Bone marrow (tissue), 2 donors: ENCODE measurements around the gene EFCAB11.
A peak's percentile ranks its signal among the peaks of the same experiment; 100 is the strongest.

Source experiments
- DNase-seq, 2 donors: peaks; one replicate each; lab custom pipeline; 2025; lab: John Stamatoyannopoulos, UW

Gene EFCAB11, protein sequence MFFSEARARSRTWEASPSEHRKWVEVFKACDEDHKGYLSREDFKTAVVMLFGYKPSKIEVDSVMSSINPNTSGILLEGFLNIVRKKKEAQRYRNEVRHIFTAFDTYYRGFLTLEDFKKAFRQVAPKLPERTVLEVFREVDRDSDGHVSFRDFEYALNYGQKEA

DNA sequence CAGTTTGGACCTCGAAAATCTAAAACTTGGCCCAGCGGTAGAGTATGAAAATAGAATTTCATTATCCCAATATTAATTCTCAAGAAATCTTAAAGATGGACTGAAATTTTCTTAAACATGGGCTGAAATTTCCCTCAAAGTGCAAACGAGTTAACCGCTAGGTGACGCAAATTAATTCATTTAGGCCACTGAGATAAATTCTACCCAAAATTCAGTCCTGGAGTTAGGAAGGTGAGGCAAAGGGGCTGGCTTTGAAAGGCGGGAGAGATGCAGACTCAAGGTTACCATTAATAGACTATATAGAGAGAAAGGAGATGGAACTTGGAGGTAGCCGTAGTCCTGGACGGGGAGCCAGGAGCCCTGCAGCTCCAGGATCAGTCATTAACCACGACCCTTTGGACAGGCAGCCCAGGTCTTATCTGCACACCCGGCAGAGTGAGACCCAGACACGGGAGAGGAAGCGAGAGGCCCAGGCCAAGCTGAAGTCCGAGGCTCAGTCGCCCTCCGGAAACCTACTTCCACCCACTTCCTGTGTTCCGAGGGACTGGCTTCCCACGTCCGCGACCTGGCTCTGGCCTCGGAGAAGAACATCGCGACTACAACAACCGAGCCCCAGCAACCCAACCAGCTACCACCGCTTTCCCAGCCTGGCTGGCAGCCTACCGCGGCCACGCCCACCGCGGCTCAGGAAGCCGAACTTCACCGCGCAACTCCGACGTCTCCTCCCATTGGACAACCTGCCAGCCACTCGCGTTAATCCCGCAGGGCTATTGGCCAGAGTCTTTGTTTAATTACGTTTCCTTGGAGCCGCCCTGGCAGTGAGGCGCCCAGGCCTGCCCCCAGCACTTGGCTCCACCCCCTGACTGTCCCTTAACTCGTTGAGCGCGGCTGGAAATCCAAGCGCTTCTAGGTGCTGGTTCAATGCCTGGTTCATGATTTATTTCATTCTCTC is at the start of gene EFCAB11:
EFCAB11 (minus strand) TSS at position 661 of the 952 bp plus-strand sequence; CDS start at position 591, 70 bp downstream.
- DNase-seq = peak; percentile 72 to 98

DNA sequence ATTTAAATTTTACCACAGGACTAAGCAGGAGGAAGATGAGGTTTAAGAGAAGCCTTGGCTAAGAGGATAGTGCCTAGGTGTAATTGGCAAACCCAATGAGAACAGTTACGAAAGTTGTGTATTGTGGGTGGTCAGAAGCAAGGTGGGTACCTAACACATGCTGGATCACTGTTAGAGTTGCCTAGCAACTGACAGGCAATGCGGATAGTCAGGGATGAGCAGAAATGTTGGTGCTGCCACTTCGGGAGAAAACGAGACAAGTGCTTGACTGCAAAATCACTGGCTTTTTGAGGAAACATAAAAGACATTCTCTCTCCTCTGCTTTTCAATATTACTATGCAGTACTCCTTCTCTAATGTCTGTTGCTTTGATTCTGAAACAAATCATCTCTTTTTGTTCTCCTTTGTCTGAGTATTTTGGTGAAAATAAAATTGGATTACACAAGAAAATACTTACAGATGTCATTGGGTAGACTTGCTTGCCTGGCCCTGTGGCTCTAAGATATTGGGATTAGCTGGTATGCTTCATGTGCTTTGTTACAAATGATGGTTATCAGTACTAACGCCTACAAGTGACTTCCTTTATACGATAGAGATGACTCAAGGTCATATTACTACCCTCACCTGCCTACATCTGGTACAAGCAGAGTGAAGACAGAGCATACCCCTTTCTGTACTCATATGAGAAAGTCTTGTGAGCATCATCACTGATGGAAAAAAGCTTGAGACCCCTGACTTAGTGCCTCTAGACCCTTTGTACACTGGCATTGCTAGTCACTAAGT is 49.2 kb upstream of the EFCAB11 start:
- DNase-seq = no peak

DNA sequence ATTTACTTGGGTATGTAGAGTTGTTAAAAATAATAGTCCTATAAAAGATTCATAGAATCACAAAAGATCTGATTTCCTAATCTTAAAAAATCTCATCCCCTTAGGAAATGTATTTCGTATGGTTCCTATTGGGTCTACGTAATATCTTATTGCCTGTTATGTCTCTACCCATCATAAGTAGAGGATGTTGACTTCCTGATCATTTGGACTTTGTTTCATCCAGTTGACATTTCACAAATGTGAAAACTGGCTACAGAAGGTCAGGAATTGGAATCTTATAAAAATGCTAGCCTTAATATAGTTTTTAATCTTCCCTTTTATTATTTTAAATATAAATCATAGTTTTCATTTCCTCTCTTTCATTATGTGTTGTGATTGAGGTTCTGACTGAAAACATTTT is 46.4 kb upstream of the EFCAB11 start:
- DNase-seq = no peak

- no peak for DNase-seq
These were observed 42.4 kb upstream of the EFCAB11 start for GRCh38 chr14:89996963-89997362.

- DNase-seq = no peak
These were observed 37.7 kb upstream of the EFCAB11 start for GRCh38 chr14:89992273-89992672.

DNA sequence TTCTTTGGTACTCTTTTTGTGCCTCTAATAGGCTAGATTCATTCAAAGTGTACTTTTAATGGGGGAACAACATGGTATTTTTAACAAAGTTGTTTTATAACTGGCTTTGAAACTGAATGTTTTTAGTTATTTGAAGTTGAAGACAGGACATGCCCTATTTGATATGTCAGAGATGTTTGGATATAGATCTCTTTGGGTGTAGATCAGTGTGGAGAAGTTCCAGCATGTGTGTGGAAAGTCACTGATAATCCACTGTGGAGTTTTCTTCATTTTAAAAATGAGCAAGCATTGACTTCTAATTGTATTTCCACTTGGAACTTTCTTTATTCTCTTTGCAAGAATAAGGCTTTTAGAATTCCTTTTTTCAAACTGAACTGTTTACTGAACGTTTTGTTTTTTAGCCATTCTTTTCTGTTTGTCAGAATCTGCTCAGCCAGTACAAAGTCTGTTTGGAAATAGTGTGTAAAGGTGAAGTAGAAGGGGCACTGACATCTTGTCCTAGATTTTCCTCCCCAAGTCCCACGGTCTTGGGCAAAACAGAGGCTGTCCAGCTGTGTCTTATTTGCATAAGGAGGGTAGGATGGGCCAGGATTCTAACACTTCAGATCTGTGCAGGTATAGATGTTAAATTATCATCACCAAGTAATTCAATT is 36.2 kb upstream of the EFCAB11 start:
- DNase-seq = no peak

DNA sequence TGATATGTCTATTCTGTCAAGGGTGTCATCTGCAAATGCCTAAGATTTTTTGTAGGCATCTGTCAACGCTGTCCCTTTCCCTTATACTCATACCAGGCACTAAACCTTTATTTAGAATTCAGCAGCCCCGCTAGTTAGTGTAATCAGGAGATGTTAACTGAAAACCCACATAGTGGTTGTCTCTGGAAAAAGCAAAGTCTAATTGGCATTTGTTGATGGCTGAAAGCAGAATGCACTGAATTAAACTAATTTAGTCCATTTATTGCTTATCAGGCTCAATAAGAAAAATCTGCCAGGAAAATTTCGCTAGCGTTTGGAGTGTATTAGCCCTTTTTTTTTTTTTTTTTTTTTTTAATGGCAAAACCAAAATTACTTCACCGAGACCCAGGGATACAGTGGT is 35.7 kb upstream of the EFCAB11 start:
- no peak for DNase-seq

DNA sequence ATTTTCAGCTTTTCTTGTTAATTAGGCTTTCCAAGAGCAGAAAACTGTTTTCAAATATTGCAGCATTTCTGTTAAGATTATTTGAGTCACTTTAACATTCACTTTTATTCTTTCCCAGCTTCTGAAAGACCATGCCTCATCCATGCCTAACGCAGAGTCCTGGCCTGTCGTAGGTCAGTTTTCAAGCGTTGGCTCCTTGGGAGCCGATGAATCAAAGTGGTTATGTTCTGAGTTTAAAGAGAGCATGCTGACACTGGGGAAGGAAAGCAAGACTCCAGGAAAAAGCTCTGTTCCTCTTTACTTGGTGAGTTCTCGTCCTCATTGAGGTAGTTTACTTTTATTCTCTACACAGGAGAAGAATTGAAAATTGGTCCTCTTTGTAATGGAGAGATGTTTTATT is 34.3 kb upstream of the EFCAB11 start:
- no peak for DNase-seq

- no peak for DNase-seq
These were observed 32.6 kb upstream of the EFCAB11 start for GRCh38 chr14:89987161-89987475.

- DNase-seq = no peak
These were observed 32.1 kb upstream of the EFCAB11 start for GRCh38 chr14:89986462-89987160.

DNA sequence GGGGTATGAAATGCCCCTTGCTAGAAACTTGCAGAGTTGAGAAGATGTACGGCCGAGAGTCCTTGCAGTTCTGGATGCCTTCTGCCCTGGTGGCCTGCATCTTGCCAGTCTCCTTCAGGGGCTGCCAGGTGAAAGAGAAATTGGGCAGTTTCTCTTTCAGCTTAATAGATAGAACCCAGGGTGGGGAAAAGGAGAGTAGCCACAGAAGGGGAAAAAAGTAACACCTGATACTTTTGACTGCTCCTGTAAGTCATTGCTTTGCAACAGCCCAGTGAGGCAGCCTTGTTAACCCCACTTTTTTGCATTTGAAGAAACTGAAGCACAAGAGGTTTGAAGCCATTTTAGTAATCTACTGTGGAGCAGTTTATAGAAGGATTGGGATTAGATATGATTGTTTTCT is 28.8 kb upstream of the EFCAB11 start:
- DNase-seq = no peak

GRCh38 chr14:89978656-89979055 is 24.1 kb upstream of the EFCAB11 start:
- no peak for DNase-seq

DNA sequence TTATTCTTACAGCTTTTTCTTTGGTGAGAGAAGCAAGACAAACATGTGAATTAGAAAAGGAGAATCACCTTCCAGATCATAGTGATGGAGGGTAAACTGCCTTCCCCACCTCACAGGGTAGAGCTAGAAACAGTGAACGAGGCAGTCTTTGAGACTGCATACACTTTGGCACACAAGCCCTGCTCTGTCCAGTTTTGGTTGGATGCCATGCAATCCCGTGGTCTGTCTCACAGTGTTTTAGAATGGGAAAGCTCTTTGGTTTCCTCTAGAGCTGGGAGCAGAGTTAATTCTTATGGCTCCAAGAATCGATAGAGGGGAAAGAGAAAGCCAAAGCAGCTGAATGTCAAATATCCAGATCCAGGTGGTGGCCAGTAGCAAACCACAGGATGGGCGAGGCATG is 23.1 kb upstream of the EFCAB11 start:
- no peak for DNase-seq

GRCh38 chr14:89973234-89973823 is 18.8 kb upstream of the EFCAB11 start:
- peak in 1 of 2 donors; percentile 22 for DNase-seq

GRCh38 chr14:89965839-89966238 is 11.3 kb upstream of the EFCAB11 start:
- DNase-seq = no peak

DNA sequence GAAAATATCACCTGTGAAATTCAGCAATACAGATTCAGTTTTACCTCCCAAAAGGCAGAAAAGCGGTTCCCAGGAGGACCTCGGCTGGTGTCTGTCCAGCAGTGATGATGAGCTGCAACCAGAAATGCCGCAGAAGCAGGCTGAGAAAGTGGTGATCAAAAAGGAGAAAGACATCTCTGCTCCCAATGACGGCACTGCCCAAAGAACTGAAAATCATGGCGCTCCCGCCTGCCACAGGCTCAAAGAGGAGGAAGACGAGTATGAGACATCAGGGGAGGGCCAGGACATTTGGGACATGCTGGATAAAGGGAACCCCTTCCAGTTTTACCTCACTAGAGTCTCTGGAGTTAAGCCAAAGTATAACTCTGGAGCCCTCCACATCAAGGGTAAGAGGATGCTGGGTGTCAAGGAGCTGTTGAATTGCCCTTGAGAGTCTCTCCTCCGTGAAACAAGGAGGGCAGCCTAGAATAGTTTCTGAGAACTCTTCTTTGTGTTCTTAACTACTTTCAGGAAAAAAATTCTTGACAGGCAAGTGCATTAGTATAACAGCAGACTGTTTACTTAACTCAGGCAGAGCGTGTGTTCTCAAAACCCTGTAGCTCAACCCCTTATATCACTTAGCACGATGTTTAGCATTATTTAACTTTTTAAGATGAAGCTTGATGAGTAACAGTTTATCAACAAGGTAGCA is 8.9 kb upstream of the EFCAB11 start:
- DNase-seq = no peak

GRCh38 chr14:89960914-89961313 is 6.4 kb upstream of the EFCAB11 start:
- no peak for DNase-seq

DNA sequence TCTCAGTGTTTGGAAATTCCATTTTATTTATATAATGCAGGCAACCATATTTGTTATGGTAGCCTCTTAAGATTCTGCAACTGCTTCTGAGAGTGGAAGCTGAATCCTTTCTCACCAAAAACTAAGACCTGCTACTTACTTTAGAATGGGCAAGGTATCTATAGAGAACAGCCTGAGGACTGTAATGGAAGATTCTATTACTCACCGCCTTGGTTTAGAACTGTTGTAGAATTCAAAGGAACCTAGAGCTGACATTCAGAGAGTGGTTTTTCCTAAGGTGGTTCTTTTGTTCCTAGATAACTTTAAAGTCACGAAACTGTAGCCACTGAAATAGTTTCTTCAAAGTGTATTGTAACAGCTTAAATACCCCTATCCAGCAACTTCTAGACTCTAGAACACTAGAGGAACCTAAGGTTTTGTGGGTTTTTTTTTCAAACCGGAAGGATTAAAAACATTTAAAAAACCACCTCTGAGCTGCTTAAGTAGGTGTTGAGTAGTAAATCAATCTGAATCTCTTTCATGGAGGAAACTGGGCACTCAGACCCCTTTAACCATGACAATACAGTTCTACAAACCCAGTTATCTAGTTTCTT is 5.4 kb upstream of the EFCAB11 start:
- no peak for DNase-seq

DNA sequence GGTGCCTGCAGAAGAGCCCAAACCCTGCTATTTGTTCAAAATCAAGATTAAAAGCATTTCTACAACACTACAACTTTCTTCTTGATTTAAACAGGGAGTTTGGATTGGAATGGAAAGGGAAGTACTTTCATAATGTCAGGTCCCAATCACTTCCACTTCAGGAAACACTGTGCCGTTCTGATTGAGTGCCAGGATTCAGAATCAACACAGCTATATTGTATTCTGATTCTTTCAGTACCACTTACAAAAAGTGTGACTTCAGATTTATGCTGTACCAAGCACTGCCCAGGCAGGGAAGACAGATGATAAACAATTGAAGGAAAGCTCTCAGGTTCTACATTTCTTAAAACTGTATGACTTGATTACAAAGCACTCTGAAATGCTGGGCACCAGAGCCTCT is 4.4 kb upstream of the EFCAB11 start:
- DNase-seq = no peak

DNA sequence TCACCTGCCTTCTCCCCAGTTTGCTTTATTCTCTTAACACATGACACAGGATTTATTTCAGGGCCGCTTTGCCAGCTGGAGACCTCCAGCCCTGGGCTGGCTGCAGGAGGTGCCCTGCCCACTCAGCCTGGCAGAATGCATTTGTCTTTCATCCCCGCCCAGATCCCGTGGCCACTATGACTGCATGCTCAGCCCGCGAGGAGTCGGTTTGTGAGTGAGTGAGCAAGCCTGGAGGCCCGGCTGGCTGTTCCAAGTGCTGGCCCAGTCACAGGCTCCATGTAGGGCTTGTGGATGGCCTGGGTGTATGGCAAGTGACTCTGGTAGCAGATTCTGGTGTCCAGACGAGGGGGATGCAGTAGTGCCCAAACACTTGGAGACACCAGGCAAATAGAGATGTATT is 3.3 kb upstream of the EFCAB11 start:
- DNase-seq = no peak
